PC-9 (cell line): ENCODE data around the gene TSPYL6. TPM values are rescaled to one million over a fixed set of nuclear protein-coding genes. Genes with fewer than 3 reads are reported as not detected.

Experiments
- BruUV-seq: library from RNA; stranded (reverse); fragments of 400-500 nt; replicated peaks from 2 replicates; lab custom pipeline; 2021; lab: Mats Ljungman, UMichigan
- CTCF ChIA-PET: fragments of 300-600 bp; sonication (Branson Sonifier 250); formaldehyde crosslinking; loops from one replicate; lab custom pipeline; 2022; ENCODE audit warnings: antibody characterized with exemption; lab: Charles Lee
- POLR2A ChIA-PET: fragments of 300-600 bp; sonication (Branson Sonifier 250); formaldehyde crosslinking; loops from one replicate; lab custom pipeline; 2022; ENCODE audit warnings: antibody characterized with exemption; ENCODE audit not compliant: unreplicated experiment; lab: Charles Lee
- DNase-seq, 2 experiments: peaks; one replicate each; pipeline versions ENCODE4 v3.0.0 to v3.0.0-alpha.2; 2015 to 2022; ENCODE audit warnings: mixed read lengths in 1 of 2
- H2AFZ ChIP-seq: fragments of 200-600 bp; sonication (generic); 2 replicates; pipeline ENCODE4 v1.8.1; 2017; ENCODE audit warnings: antibody characterized with exemption
- H3F3A ChIP-seq: fragments of 200-600 bp; sonication (generic); 2 replicates; pipeline ENCODE4 v1.8.1; 2017; ENCODE audit warnings: antibody characterized with exemption, mild to moderate bottlenecking, low read depth; ENCODE audit not compliant: insufficient read depth
- H3K27ac ChIP-seq: fragments of 200-600 bp; sonication (generic); 2 replicates; pipeline ENCODE4 v1.6.1; 2016; ENCODE audit warnings: mixed run types
- H3K27me3 ChIP-seq: fragments of 200-600 bp; sonication (generic); 2 replicates; pipeline ENCODE4 v1.6.1; 2016; ENCODE audit warnings: low read depth, mixed run types; ENCODE audit not compliant: insufficient read depth
- H3K36me3 ChIP-seq: fragments of 200-600 bp; sonication (generic); 2 replicates; pipeline ENCODE4 v1.6.1; 2016; ENCODE audit warnings: low read depth, mixed run types
- H3K4me1 ChIP-seq: fragments of 200-600 bp; sonication (generic); replicated peaks from 2 replicates; pipeline ENCODE4 v1.6.1; 2016; ENCODE audit warnings: mixed run types; ENCODE audit not compliant: insufficient read depth
- H3K4me2 ChIP-seq: fragments of 200-600 bp; sonication (generic); 2 replicates; pipeline ENCODE4 v1.6.1; 2017; ENCODE audit warnings: mixed run types
- H3K4me3 ChIP-seq: fragments of 200-600 bp; sonication (generic); 2 replicates; pipeline ENCODE4 v1.6.1; 2016; ENCODE audit warnings: mixed run types
- H3K79me2 ChIP-seq: fragments of 200-600 bp; sonication (generic); 2 replicates; pipeline ENCODE4 v1.6.1; 2017; ENCODE audit warnings: low read depth, mixed run types
- H3K9me2 ChIP-seq: fragments of 200-600 bp; sonication (generic); 2 replicates; pipeline ENCODE4 v1.8.1; 2017; ENCODE audit warnings: mild to moderate bottlenecking; ENCODE audit not compliant: insufficient read depth
- H3K9me3 ChIP-seq: fragments of 200-600 bp; sonication (generic); 2 replicates; pipeline ENCODE4 v1.8.1; 2016; ENCODE audit warnings: low read depth; ENCODE audit not compliant: insufficient read depth
- H4K20me1 ChIP-seq: fragments of 200-600 bp; sonication (generic); 2 replicates; pipeline ENCODE4 v1.8.1; 2017; ENCODE audit not compliant: insufficient read depth
- CTCF ChIP-seq: fragments of 200-600 bp; sonication (generic); conservative IDR thresholded peaks from 2 replicates; pipeline ENCODE4 v1.6.1; 2017; ENCODE audit warnings: mixed run types, antibody characterized with exemption, mild to moderate bottlenecking, moderate library complexity
- EZH2 ChIP-seq: fragments of 200-600 bp; sonication (generic); IDR thresholded peaks from 2 replicates; pipeline ENCODE4 v1.8.0; 2017; ENCODE audit warnings: antibody characterized with exemption, low read depth
- intact Hi-C: fragments of 100-400 bp; cut with micrococcal nuclease; formaldehyde crosslinking; loops from one replicate; pipeline ENCODE4 v1.10.0; 2022; ENCODE audit not compliant: unreplicated experiment
- total RNA-seq: library from RNA; stranded (reverse); gene quantifications from 2 replicates; pipeline ENCODE4 v1.2.3, GENCODE V29; 2021

Gene TSPYL6
- total RNA-seq, 1 experiment from 2014 or later = not detected

GRCh38 chr2:54233832-54234649, 22.0 kb downstream of the TSPYL6 start:
- H3K79me2 ChIP-seq = no peaks in the 10 kb centered on the region
- H3K4me2 ChIP-seq = no peak overlapping the region
- no peaks in the 10 kb centered on the region; the same call in 1 of the 2 replicates for H3F3A ChIP-seq
- CTCF ChIA-PET = no interaction called here
- BruUV-seq = no TSS peak
- DNase-seq = no peak
- intact Hi-C loops = no loop called here
- no peak overlapping the region for H3K4me3 ChIP-seq
- H3K9me3 ChIP-seq = peaks cover 3% of the 10 kb centered on the region
- no peaks in the 10 kb centered on the region; the same call in 1 of the 2 replicates for H3K9me2 ChIP-seq
- no peaks in the 10 kb centered on the region for H3K4me1 ChIP-seq
- no peaks in the 10 kb centered on the region for H3K27me3 ChIP-seq
- POLR2A ChIA-PET = no interaction called here
- H4K20me1 ChIP-seq = no peaks in the 10 kb centered on the region
- no peak for TF ChIP-seq EZH2
- H3K27ac ChIP-seq = no peak overlapping the region
- H2AFZ ChIP-seq = no peak overlapping the region
- H3K36me3 ChIP-seq = no peaks in the 10 kb centered on the region

- H3K4me3 ChIP-seq = no peak overlapping the region
- no peak overlapping the region for H3K4me2 ChIP-seq
- H3F3A ChIP-seq = no peaks in the 10 kb centered on the region
- H3K4me1 ChIP-seq = no peaks in the 10 kb centered on the region
- no peaks in the 10 kb centered on the region for H4K20me1 ChIP-seq
- H3K27me3 ChIP-seq = no peaks in the 10 kb centered on the region
- no TSS peak for BruUV-seq
- no peaks in the 10 kb centered on the region for H3K36me3 ChIP-seq
- intact Hi-C loops = no loop called here
- H3K9me2 ChIP-seq = no peaks in the 10 kb centered on the region; the same call in 1 of the 2 replicates
- no peak overlapping the region for H3K27ac ChIP-seq
- ChIA-PET CTCF (no interaction called here), POLR2A (no interaction called here)
- H3K9me3 ChIP-seq = no peaks in the 10 kb centered on the region
- no peaks in the 10 kb centered on the region for H3K79me2 ChIP-seq
- H2AFZ ChIP-seq = no peak overlapping the region
- no peak for TF ChIP-seq EZH2
- no peak for TF ChIP-seq CTCF
- DNase-seq = no peak
Measured at GRCh38 chr2:54228945-54229344, 27.1 kb downstream of the TSPYL6 start.

GRCh38 chr2:54227798-54228197, 28.2 kb downstream of the TSPYL6 start:
- no peaks in the 10 kb centered on the region for H3K27me3 ChIP-seq
- no peak overlapping the region for H2AFZ ChIP-seq
- ChIA-PET POLR2A (no interaction called here), CTCF (no interaction called here)
- no peaks in the 10 kb centered on the region for H3F3A ChIP-seq
- TF ChIP-seq CTCF (no peak), EZH2 (no peak)
- no peaks in the 10 kb centered on the region for H3K9me3 ChIP-seq
- H3K36me3 ChIP-seq = no peaks in the 10 kb centered on the region
- H3K4me3 ChIP-seq = no peak overlapping the region
- no peaks in the 10 kb centered on the region for H4K20me1 ChIP-seq
- no peaks in the 10 kb centered on the region for H3K4me1 ChIP-seq
- H3K9me2 ChIP-seq = no peaks in the 10 kb centered on the region; the same call in 1 of the 2 replicates
- H3K27ac ChIP-seq = no peak overlapping the region
- DNase-seq = no peak
- H3K4me2 ChIP-seq = no peak overlapping the region
- no peaks in the 10 kb centered on the region for H3K79me2 ChIP-seq
- no TSS peak for BruUV-seq
- intact Hi-C loops = no loop called here
